GM12878 (cell line): Measurements from ENCODE around the gene EML3. TPM values are rescaled to one million over a fixed set of nuclear protein-coding genes. Genes with fewer than 3 reads are reported as not detected.

Experiments
- BRCA1 ChIP-seq: IDR thresholded peaks from 2 replicates; pipeline ENCODE4 v1.6.1; 2011; ENCODE audit warnings: low read depth, low read length, improper control_type of control experiment
- CBFB ChIP-seq: IDR thresholded peaks from 2 replicates; pipeline ENCODE4 v1.6.1; 2016; ENCODE audit warnings: antibody characterized with exemption, low read depth
- MLLT1 ChIP-seq: fragments of 450-650 bp; IDR thresholded peaks from 2 replicates; pipeline ENCODE4 v1.6.1; 2016; ENCODE audit warnings: mild to moderate bottlenecking
- NR2F1 ChIP-seq: fragments of 450-650 bp; conservative IDR thresholded peaks from 2 replicates; pipeline ENCODE4 v1.6.1; 2017; ENCODE audit warnings: mild to moderate bottlenecking
- POLR2A ChIP-seq: IDR thresholded peaks from 2 replicates; pipeline ENCODE4 v1.6.1; 2011; ENCODE audit warnings: low read depth, mild to moderate bottlenecking, low read length
- POLR2AphosphoS5 ChIP-seq: IDR thresholded peaks from 2 replicates; pipeline ENCODE4 v1.6.1; 2011; ENCODE audit warnings: mild to moderate bottlenecking, low read length, inconsistent platforms
- RAD21 ChIP-seq: IDR thresholded peaks from 2 replicates; pipeline ENCODE4 v1.6.1; 2011; ENCODE audit warnings: mild to moderate bottlenecking, low read depth, low read length, moderate library complexity; ENCODE audit not compliant: insufficient read depth
- polyA plus RNA-seq, 11 experiments: library from polyadenylated mRNA; depleted of rRNA in 4 of 11; unstranded in 6 of 11; stranded (reverse) in 5 of 11; fragments of >200 nt; fragmentation: Nextera tagmentation in 4 of 11; fragmentation: Illumina TruSeq in 1 of 11; extraction: Ambion mirVana in 4 of 11; extraction: Trizol in 1 of 11; gene quantifications; 1 replicate in 1 of 11; 2 replicates in 10 of 11; pipeline versions ENCODE4 v1.2.1 to v1.2.3, GENCODE V29; 2011 to 2016; ENCODE audit warnings: inconsistent platforms in 2 of 11, missing spikeins in 2 of 11, low read depth in 1 of 11
- total RNA-seq, 4 experiments: library from RNA; depleted of rRNA in 3 of 4; stranded (reverse); fragments of >200 nt in 3 of 4; fragmentation: Illumina TruSeq in 1 of 4; extraction: Trizol in 1 of 4; gene quantifications; 2 replicates each; pipeline versions ENCODE4 v1.2.1 to v1.2.3, GENCODE V29; 2013 to 2021
- TF ChIP-seq, protein P1 (sequence below): fragments of 450-650 bp; IDR thresholded peaks from 2 replicates; pipeline ENCODE4 v1.6.1; 2017; ENCODE audit warnings: borderline replicate concordance
- TF ChIP-seq, protein P2 (sequence below): IDR thresholded peaks from 2 replicates; pipeline ENCODE4 v1.6.1; 2012; ENCODE audit warnings: low read depth, low read length, improper control_type of control experiment
- TF ChIP-seq, protein P3 (sequence below): IDR thresholded peaks from 2 replicates; pipeline ENCODE4 v1.6.1; 2011; ENCODE audit warnings: low read depth, mild to moderate bottlenecking, low read length, moderate library complexity, borderline replicate concordance; ENCODE audit errors: extremely low read depth

The EML3 gene
- total and polyA plus RNA-seq, 10 of the 15 experiments (the other 5 are each of a cell fraction or from before 2014, with no cell fraction given) = 0.58 to 82.5 (median 24.8) TPM

DNA sequence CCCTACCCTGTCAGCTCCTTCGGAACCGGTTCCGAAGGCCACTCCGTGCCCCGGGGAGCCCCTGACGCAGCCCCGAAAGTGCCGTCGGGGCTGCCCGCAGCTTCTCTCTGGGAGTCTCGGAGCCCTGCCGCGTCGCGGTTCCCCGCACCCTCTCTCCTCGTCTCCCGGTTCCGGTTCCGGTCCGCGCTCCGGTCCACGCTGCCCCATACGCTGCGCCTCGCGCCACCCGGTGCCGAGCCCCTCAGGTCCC lies 11.5 kb downstream of the EML3 start (continued):
- TF ChIP-seq MLLT1 (no peak), POLR2A (no peak), RAD21 (no peak), BRCA1 (no peak), POLR2AphosphoS5 (peak; percentile 24; the same call in 1 of the 2 replicates), CBFB (no peak), NR2F1 (no peak)
- TF ChIP-seq, protein P1, sequence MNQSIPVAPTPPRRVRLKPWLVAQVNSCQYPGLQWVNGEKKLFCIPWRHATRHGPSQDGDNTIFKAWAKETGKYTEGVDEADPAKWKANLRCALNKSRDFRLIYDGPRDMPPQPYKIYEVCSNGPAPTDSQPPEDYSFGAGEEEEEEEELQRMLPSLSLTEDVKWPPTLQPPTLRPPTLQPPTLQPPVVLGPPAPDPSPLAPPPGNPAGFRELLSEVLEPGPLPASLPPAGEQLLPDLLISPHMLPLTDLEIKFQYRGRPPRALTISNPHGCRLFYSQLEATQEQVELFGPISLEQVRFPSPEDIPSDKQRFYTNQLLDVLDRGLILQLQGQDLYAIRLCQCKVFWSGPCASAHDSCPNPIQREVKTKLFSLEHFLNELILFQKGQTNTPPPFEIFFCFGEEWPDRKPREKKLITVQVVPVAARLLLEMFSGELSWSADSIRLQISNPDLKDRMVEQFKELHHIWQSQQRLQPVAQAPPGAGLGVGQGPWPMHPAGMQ = no peak
- TF ChIP-seq, protein P2, sequence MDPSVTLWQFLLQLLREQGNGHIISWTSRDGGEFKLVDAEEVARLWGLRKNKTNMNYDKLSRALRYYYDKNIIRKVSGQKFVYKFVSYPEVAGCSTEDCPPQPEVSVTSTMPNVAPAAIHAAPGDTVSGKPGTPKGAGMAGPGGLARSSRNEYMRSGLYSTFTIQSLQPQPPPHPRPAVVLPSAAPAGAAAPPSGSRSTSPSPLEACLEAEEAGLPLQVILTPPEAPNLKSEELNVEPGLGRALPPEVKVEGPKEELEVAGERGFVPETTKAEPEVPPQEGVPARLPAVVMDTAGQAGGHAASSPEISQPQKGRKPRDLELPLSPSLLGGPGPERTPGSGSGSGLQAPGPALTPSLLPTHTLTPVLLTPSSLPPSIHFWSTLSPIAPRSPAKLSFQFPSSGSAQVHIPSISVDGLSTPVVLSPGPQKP = no peak; the same call in 1 of the 2 replicates
- TF ChIP-seq, protein P3, sequence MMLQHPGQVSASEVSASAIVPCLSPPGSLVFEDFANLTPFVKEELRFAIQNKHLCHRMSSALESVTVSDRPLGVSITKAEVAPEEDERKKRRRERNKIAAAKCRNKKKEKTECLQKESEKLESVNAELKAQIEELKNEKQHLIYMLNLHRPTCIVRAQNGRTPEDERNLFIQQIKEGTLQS = no peak
